CD14-positive monocyte (primary cell): ENCODE data around the gene SPACDR. TPM values are rescaled to one million over a fixed set of nuclear protein-coding genes. Genes with fewer than 3 reads are reported as not detected.

Experiments
- DNase-seq, 3 donors: peaks; one replicate each; pipeline ENCODE4 v3.0.0-alpha.2; 2011 to 2022
- H2AFZ ChIP-seq: 2 replicates; pipeline ENCODE4 v1.6.0; 2012; ENCODE audit warnings: mild to moderate bottlenecking, low read depth, low read length, inconsistent platforms; ENCODE audit not compliant: insufficient read depth, poor library complexity, severe bottlenecking
- H3K27ac ChIP-seq, 2 donors: 1 replicate in 1 of 2; 2 replicates in 1 of 2; pipeline ENCODE4 v1.5.1; 2012 to 2013; ENCODE audit warnings: low read length in 2 of 2, control low read depth in 1 of 2, inconsistent platforms in 1 of 2, low read depth in 1 of 2, mild to moderate bottlenecking in 1 of 2
- H3K27me3 ChIP-seq, 2 donors: one replicate each; pipeline versions ENCODE4 v1.6.0 to v1.6.1; 2011 to 2013; ENCODE audit warnings: low read length in 2 of 2; ENCODE audit not compliant: control insufficient read depth in 2 of 2, insufficient read depth in 2 of 2
- H3K36me3 ChIP-seq, 2 donors: replicated peaks in 1 of 2; 1 replicate in 1 of 2; 2 replicates in 1 of 2; pipeline versions ENCODE4 v1.5.1 to v1.6.1; 2012 to 2013; ENCODE audit warnings: low read length in 2 of 2, control low read depth in 1 of 2, inconsistent platforms in 1 of 2, mild to moderate bottlenecking in 1 of 2; ENCODE audit not compliant: insufficient read depth in 2 of 2, control insufficient read depth in 1 of 2
- H3K4me1 ChIP-seq, 2 donors: 1 replicate in 1 of 2; 2 replicates in 1 of 2; pipeline versions ENCODE4 v1.5.1 to v1.6.1; 2012 to 2013; ENCODE audit warnings: low read length in 2 of 2, control low read depth in 1 of 2, inconsistent platforms in 1 of 2, mild to moderate bottlenecking in 1 of 2, moderate library complexity in 1 of 2; ENCODE audit not compliant: insufficient read depth in 2 of 2, control insufficient read depth in 1 of 2
- H3K4me2 ChIP-seq: replicated peaks from 2 replicates; pipeline ENCODE3; 2012; ENCODE audit warnings: low read length, moderate library complexity, mild to moderate bottlenecking; ENCODE audit not compliant: poor library complexity, severe bottlenecking; ENCODE audit errors: extremely low read depth
- H3K4me3 ChIP-seq, 3 experiments: fragments of 200-600 bp in 1 of 3; sonication (generic) in 1 of 3; replicated peaks in 1 of 3; 1 replicate in 2 of 3; 2 replicates in 1 of 3; pipeline ENCODE4 v1.5.1; 2011 to 2013; ENCODE audit warnings: low read length in 3 of 3, mild to moderate bottlenecking in 3 of 3, control low read depth in 2 of 3, low read depth in 2 of 3, inconsistent platforms in 1 of 3, moderate library complexity in 1 of 3
- H3K79me2 ChIP-seq: 2 replicates; pipeline ENCODE4 v1.6.0; 2012; ENCODE audit warnings: mild to moderate bottlenecking, control low read depth, inconsistent platforms, low read length, moderate library complexity; ENCODE audit not compliant: insufficient read depth
- H3K9ac ChIP-seq: 2 replicates; pipeline ENCODE4 v1.6.0; 2017; ENCODE audit warnings: low read length, mild to moderate bottlenecking; ENCODE audit not compliant: insufficient read depth, poor library complexity, severe bottlenecking
- H3K9me3 ChIP-seq, 2 donors: replicated peaks in 1 of 2; 1 replicate in 1 of 2; 2 replicates in 1 of 2; pipeline versions ENCODE4 v1.5.1 to v1.6.1; 2012 to 2013; ENCODE audit warnings: low read length in 2 of 2, control low read depth in 1 of 2; ENCODE audit not compliant: control insufficient read depth in 1 of 2, insufficient read depth in 1 of 2
- H4K20me1 ChIP-seq: 2 replicates; pipeline ENCODE4 v1.6.0; 2012; ENCODE audit warnings: mild to moderate bottlenecking, low read length, control low read depth, moderate library complexity; ENCODE audit not compliant: insufficient read depth
- H3K27ac Mint-ChIP-seq, 7 donors: one replicate each; pipeline ENCODE4 v1.8.0; 2020; ENCODE audit warnings: mild to moderate bottlenecking in 7 of 7, mixed read lengths in 7 of 7, moderate library complexity in 6 of 7, inconsistent platforms in 2 of 7
- H3K27me3 Mint-ChIP-seq, 3 donors: one replicate each; pipeline ENCODE4 v1.8.0; 2021 to 2022; ENCODE audit warnings: low read depth in 3 of 3, mild to moderate bottlenecking in 3 of 3, mixed read lengths in 3 of 3, moderate library complexity in 3 of 3, inconsistent platforms in 1 of 3
- H3K36me3 Mint-ChIP-seq, 2 donors: one replicate each; pipeline ENCODE4 v1.8.0; 2020; ENCODE audit warnings: mixed read lengths in 2 of 2, inconsistent platforms in 1 of 2, mild to moderate bottlenecking in 1 of 2
- H3K4me1 Mint-ChIP-seq: one replicate; pipeline ENCODE4 v1.8.0; 2020; ENCODE audit warnings: mild to moderate bottlenecking, mixed read lengths
- H3K4me3 Mint-ChIP-seq, 2 donors: one replicate each; pipeline ENCODE4 v1.8.0; 2020; ENCODE audit warnings: mild to moderate bottlenecking in 2 of 2, mixed read lengths in 2 of 2, moderate library complexity in 1 of 2
- H3K9me3 Mint-ChIP-seq, 7 donors: one replicate each; pipeline ENCODE4 v1.8.0; 2020 to 2022; ENCODE audit warnings: mixed read lengths in 7 of 7, mild to moderate bottlenecking in 6 of 7, moderate library complexity in 6 of 7, inconsistent platforms in 2 of 7
- WGBS: methylation state at CpG from one replicate; pipeline ENCODE4 v1.1.5; 2013; ENCODE audit warnings: missing lambda C conversion rate; ENCODE audit not compliant: insufficient coverage; 5-methylcytosine and 5-hydroxymethylcytosine counted together
- intact Hi-C, 2 donors: fragments of 100-400 bp; cut with micrococcal nuclease; formaldehyde crosslinking; loops; one replicate each; pipeline versions ENCODE4 v1.15.0 to v1.15.1; 2023
- polyA plus RNA-seq, 3 donors: library from polyadenylated mRNA; depleted of rRNA in 1 of 3; unstranded in 2 of 3; stranded (reverse) in 1 of 3; fragments of 300-500 nt in 2 of 3; fragments of >200 nt in 1 of 3; fragmentation: Illumina TruSeq in 2 of 3; gene quantifications; 1 replicate in 2 of 3; 2 replicates in 1 of 3; pipeline ENCODE4 v1.2.3, GENCODE V29; 2012 to 2021
- TF ChIP-seq, protein P1 (sequence below): fragments of 200-600 bp; IDR thresholded peaks from one replicate; pipeline ENCODE4 v1.8.0; 2022; ENCODE audit warnings: antibody characterized with exemption, mild to moderate bottlenecking

SPACDR gene
- polyA plus RNA-seq, 3 donors, result 0.40 to 2.5 TPM; not detected in 1

GRCh38 chr7:100484673-100485045 is 20.6 kb upstream of the SPACDR start:
- peaks cover 9% of the 10 kb centered on the region for H3K4me1 Mint-ChIP-seq
- no peak overlapping the region for H3K27ac Mint-ChIP-seq
- peaks cover 0 to 3% of the 10 kb centered on the region in 2 donors for H3K36me3 Mint-ChIP-seq
- no peaks in the 10 kb centered on the region for H3K79me2 ChIP-seq
- WGBS, result 91% methylated on average over 5 of the region's 6 CpGs
- H3K36me3 ChIP-seq, result no peaks in the 10 kb centered on the region
- peaks cover 10 to 20% (median 19%) of the 10 kb centered on the region in 3 donors for H3K27me3 Mint-ChIP-seq
- intact Hi-C loops, result no loop called here
- TF ChIP-seq, protein P1, sequence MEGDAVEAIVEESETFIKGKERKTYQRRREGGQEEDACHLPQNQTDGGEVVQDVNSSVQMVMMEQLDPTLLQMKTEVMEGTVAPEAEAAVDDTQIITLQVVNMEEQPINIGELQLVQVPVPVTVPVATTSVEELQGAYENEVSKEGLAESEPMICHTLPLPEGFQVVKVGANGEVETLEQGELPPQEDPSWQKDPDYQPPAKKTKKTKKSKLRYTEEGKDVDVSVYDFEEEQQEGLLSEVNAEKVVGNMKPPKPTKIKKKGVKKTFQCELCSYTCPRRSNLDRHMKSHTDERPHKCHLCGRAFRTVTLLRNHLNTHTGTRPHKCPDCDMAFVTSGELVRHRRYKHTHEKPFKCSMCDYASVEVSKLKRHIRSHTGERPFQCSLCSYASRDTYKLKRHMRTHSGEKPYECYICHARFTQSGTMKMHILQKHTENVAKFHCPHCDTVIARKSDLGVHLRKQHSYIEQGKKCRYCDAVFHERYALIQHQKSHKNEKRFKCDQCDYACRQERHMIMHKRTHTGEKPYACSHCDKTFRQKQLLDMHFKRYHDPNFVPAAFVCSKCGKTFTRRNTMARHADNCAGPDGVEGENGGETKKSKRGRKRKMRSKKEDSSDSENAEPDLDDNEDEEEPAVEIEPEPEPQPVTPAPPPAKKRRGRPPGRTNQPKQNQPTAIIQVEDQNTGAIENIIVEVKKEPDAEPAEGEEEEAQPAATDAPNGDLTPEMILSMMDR, result no peak
- no peak overlapping the region for H3K27ac ChIP-seq
- DNase-seq, result no peak
- H3K9me3 Mint-ChIP-seq, result peaks cover 0 to 3% (median 0%) of the 10 kb centered on the region in 7 donors
- no peaks in the 10 kb centered on the region for H3K9me3 ChIP-seq
- H3K9ac ChIP-seq, result no peak overlapping the region
- peaks cover 0 to 6% of the 10 kb centered on the region in 2 donors for H3K27me3 ChIP-seq
- no peak overlapping the region for H2AFZ ChIP-seq
- H4K20me1 ChIP-seq, result peaks cover 4% of the 10 kb centered on the region
- peaks cover 7 to 22% of the 10 kb centered on the region in 2 donors for H3K4me1 ChIP-seq
- peak overlapping the region in 1 of 2 donors; percentile 2 for H3K4me3 Mint-ChIP-seq
- no peak overlapping the region for H3K4me2 ChIP-seq
- H3K4me3 ChIP-seq, result no peak overlapping the region

- peaks cover 0 to 3% of the 10 kb centered on the region in 2 donors for H3K36me3 Mint-ChIP-seq
- H2AFZ ChIP-seq, result peak within 1 kb of the TSS; percentile 81
Measured at GRCh38 chr7:100483722-100484672, 19.9 kb upstream of the SPACDR start, which contains the start of gene NYAP1. TSS of gene NYAP1 (plus strand) at chr7:100483927. CDS start at chr7:100485312, 1,385 bp downstream.

More at GRCh38 chr7:100483722-100484672, 19.9 kb upstream of the SPACDR start, which contains the start of gene NYAP1:
- H3K27me3 Mint-ChIP-seq, result peaks cover 10 to 19% (median 16%) of the 10 kb centered on the region in 3 donors
- H3K27ac Mint-ChIP-seq, result peak within 1 kb of the TSS in 2 of 7 donors; percentile 46 to 69
- Histone ChIP-seq H4K20me1 (peaks cover 5% of the 10 kb centered on the region), H3K27ac (no peak within 1 kb of the TSS), H3K36me3 (no peaks in the 10 kb centered on the region), H3K79me2 (peaks cover 4% of the 10 kb centered on the region), H3K4me3 (peak within 1 kb of the TSS; percentile 37 to 77 (median 43)), H3K4me2 (peak within 1 kb of the TSS; percentile 93), H3K4me1 (peaks cover 12 to 28% of the 10 kb centered on the region in 2 donors), H3K9ac (peak within 1 kb of the TSS; percentile 40), H3K9me3 (no peaks in the 10 kb centered on the region), H3K27me3 (peaks cover 0 to 6% of the 10 kb centered on the region in 2 donors)
- intact Hi-C loops, result loop anchor here in 1 of 2 donors (2.0 kb wide), 1 partner anchor 15 kb away; no protein-coding TSS in a partner anchor
- no peak for DNase-seq
- 65% methylated on average over 15 of the region's 45 CpGs for WGBS
- peaks cover 12% of the 10 kb centered on the region for H3K4me1 Mint-ChIP-seq
- TF ChIP-seq, protein P1, result no peak
- peak within 1 kb of the TSS; percentile 75 to 87 for H3K4me3 Mint-ChIP-seq
- H3K9me3 Mint-ChIP-seq, result no peaks in the 10 kb centered on the region
